GM23248 (cell line): Measurements from ENCODE around the gene ARHGAP26.

Experiments used
- EZH2 ChIP-seq: fragments of 200-600 bp; sonication (generic); IDR thresholded peaks from 2 replicates; pipeline ENCODE4 v1.6.1; 2018; ENCODE audit warnings: antibody characterized with exemption, mild to moderate bottlenecking; ENCODE audit not compliant: insufficient read depth, poor library complexity, severe bottlenecking
- EZH2phosphoT487 ChIP-seq: fragments of 200-600 bp; sonication (generic); IDR thresholded peaks from 2 replicates; pipeline ENCODE4 v1.6.1; 2018; ENCODE audit warnings: antibody characterized with exemption, moderate library complexity, mild to moderate bottlenecking, low read depth; ENCODE audit not compliant: insufficient read depth

- TF ChIP-seq EZH2 (no peak), EZH2phosphoT487 (no peak)
Measured at GRCh38 chr5:142753116-142753631, 17.0 kb upstream of the ARHGAP26 start.
